Stimulated activated CD4-positive, alpha-beta T cell treated with anti-CD3 and anti-CD28 coated beads, TNF-alpha, amount 100 ng/mL, for 4 hours (primary cell): Measurements from ENCODE around the gene TBC1D28.
A peak's percentile ranks its signal among the peaks of the same experiment; 100 is the strongest.
"Not testable (repeated sequence)": the region's sequence is repeated elsewhere in the genome, so short reads cannot be mapped to it uniquely, and the experiment has no call there.

Source experiments
- DNase-seq, 3 experiments: peaks; one replicate each; pipeline ENCODE4 v3.0.0-alpha.2; 2020; ENCODE audit warnings: low read depth in 3 of 3

Gene TBC1D28

GRCh38 chr17:18644291-18644690, at the start of gene TBC1D28:
Gene TBC1D28 (minus strand): TSS chr17:18644391. CDS start chr17:18641352, 3,039 bp downstream.
- DNase-seq, result not testable (repeated sequence)

DNA sequence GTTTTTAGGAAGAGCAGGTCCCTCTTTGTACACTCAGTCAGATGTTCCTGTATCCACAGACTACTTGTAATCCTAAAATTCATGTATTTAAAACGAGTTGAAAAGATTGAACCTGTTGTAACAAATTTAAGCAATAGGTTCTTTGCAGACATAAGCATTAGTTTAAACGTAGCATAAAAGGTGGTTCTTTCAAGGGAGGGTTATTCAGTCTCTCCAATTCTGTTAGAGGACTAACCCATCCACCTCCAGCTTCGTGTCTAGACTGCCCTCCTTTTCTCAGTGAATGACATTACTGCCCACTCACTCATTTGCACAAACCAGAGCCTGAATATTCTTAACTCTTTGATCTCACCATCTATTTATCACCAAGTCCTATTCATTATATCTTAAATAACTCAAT, 38.5 kb upstream of the TBC1D28 start:
- DNase-seq, result not testable (repeated sequence)

GRCh38 chr17:18681767-18682571, 37.8 kb upstream of the TBC1D28 start, which contains the start of gene FOXO3B:
Gene FOXO3B (minus strand): TSS chr17:18682314. CDS start chr17:18681651, 663 bp downstream.
- peak; percentile 17 to 37 (median 33) for DNase-seq

DNA sequence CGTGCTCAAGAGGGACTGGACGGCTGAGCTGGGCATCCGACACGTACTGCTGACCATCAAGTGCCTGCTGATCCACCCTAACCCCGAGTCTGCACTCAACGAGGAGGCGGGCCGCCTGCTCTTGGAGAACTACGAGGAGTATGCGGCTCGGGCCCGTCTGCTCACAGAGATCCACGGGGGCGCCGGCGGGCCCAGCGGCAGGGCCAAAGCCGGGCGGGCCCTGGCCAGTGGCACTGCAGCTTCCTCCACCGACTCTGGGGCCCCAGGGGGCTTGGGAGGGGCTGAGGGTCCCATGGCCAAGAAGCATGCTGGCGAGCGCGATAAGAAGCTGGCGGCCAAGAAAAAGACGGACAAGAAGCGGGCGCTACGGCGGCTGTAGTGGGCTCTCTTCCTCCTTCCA, 33.2 kb upstream of the TBC1D28 start:
- not testable (repeated sequence) for DNase-seq

DNA sequence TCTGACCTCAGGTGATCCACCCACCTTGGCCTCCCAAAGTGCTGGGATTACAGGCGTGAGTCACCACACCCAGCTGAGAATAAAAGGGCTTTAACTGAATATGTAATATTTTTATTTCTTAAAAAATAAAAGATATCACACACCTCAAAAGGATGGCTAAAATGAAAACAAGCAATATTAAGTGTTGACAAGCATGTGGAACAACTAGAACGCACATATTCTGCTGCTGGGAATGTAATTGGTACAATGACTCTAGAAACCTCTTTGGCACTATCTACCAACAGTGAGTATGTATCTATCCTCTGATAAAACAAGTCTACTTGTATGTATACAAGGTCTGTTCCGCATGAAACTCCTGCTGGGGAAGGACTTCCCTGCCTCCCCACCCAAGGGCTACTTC, 32.7 kb upstream of the TBC1D28 start:
- DNase-seq, result not testable (repeated sequence)

DNA sequence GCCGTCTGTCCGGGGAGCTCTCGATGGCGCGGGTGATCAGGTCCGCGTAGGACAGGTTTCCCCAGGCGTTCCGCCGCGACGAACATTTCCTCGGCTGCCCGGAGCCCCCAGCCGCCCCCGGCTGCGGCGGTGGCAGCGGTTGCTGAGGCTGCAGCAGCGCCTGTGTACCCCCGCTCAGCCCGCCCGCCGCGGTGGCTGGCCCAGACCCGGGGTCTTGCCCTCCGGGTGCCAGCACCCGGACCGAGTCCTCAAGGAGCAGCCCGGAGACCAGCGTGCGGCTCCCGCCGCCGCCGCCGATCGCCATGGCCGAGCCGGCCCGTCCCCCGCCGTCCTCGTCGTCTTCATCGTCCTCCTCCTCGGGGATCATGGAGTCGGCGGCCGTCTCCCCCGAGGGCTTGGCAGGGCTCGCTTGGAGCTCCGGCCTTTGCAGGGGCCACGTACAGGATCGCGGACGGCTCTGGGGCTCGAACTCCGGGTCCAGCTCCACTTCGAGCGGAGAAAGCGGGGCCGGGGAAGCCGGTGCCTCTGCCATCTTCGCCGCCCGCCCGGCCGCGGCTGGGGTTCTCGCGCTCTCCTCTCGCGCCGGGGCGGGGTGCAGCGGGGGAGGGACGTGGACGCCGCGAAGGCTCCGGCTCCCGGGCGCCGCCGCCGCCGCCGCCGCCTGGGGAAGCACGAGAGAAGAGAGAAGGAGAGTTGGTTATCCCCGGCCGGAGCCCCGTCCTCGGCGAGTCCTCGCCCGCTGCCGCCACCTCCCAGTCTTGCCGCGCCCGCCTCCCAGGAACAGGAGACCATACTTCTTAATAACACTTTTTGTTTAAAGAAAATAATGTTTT, 28.4 kb upstream of the TBC1D28 start:
- not testable (repeated sequence) for DNase-seq

- not testable (repeated sequence) for DNase-seq
Measured at GRCh38 chr17:18668625-18669024, 24.4 kb upstream of the TBC1D28 start.

DNA sequence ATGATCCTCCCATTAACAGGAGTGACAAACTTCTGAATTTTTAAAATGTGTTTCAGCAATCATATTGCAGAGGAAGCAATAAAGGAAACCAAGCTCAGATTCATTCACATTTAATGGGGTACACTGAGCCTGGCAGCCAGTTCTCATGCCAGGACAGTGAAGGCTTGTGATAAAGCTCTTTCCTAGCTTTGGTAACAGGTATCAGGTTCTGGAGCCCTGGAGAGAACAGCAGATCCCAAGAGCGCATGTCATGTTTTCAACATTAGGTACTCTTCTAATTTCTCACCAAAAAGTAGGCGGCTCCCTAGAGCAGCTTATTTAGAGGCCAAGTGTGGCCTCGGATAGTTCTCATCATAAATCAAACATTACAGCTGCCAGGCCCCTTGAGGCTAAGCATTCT, 23.3 kb upstream of the TBC1D28 start:
- not testable (repeated sequence) for DNase-seq

GRCh38 chr17:18666326-18666725, 22.1 kb upstream of the TBC1D28 start:
- DNase-seq, result not testable (repeated sequence)

DNA sequence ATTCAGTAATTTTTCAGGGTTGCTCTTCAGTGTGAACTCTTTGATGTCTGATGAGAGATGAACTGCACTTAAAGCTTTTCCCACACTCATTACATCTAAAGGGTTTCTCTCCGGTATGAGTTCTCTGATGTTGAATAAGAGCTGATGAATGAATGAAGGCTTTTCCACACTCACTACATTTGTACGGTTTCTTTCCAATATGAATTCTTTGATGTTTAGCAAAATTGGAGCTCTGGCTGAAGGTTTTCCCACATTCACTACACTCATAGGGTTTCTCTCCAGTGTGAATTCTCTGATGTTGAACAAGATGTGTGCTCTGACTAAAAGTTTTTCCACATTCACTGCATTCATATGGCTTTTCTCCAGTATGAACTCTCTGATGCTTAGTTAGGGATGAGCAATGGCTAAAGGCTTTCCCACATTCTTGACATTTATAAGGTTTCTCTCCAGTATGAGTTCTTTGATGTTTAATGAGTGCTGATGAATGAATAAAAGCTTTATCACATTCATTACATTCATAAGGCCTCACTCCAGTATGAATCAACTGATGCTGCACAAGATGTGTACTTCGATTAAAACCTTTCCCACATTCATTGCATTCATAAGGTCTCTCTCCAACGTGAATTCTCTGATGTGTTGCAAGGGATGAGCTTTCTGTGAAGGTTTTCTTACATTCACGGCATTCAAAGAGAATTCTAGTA, 17.9 kb upstream of the TBC1D28 start:
- not testable (repeated sequence) for DNase-seq

- DNase-seq, result not testable (repeated sequence)
Measured at GRCh38 chr17:18650094-18650493, 5.9 kb upstream of the TBC1D28 start.

DNA sequence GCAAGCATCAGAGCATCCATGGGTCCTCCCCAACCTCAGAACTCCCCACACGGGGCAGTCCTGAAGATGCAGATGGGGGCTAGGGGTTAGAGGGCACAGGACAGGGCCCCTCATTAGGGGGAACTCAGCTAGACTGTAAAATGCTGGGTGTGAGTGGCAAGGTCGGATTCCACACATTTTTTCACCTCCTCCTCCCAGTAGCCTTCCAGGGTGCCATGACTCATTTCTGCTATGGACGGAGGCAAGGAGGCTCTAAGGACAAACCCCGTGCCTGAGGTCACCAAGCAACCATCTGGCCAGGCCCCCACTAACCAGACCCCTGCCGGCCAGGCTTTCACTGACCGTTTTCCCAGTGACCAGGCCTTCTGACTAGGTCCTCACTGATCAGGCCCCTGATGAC, 1.1 kb downstream of the TBC1D28 start:
- DNase-seq, result not testable (repeated sequence)

DNA sequence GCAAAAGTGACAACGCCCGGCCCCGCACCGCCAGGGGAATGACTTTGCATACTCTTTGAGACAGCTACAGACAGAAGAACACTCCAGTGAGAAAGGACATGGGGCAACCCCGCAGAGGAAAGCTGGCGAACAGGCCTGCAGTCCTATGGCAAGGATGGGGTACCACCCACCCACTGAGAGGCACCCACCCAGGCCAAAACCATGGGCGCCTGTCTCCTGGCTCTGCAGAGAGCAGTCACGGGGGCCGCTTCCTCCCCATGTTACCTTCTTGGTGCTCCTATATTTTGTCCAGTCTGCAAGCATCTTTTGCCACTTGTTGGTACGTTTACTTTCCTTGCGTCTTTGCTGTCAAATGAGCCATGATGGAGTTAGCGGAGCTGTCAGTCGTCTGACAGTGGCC, 5.8 kb downstream of the TBC1D28 start:
- DNase-seq, result not testable (repeated sequence)

GRCh38 chr17:18636237-18636636, 8.0 kb downstream of the TBC1D28 start:
- not testable (repeated sequence) for DNase-seq

GRCh38 chr17:18635773-18636172, 8.4 kb downstream of the TBC1D28 start:
- DNase-seq, result not testable (repeated sequence)

GRCh38 chr17:18634550-18635263, 9.5 kb downstream of the TBC1D28 start:
- DNase-seq, result not testable (repeated sequence)

- no peak for DNase-seq
Measured at GRCh38 chr17:18626152-18626870, 17.9 kb downstream of the TBC1D28 start.

DNA sequence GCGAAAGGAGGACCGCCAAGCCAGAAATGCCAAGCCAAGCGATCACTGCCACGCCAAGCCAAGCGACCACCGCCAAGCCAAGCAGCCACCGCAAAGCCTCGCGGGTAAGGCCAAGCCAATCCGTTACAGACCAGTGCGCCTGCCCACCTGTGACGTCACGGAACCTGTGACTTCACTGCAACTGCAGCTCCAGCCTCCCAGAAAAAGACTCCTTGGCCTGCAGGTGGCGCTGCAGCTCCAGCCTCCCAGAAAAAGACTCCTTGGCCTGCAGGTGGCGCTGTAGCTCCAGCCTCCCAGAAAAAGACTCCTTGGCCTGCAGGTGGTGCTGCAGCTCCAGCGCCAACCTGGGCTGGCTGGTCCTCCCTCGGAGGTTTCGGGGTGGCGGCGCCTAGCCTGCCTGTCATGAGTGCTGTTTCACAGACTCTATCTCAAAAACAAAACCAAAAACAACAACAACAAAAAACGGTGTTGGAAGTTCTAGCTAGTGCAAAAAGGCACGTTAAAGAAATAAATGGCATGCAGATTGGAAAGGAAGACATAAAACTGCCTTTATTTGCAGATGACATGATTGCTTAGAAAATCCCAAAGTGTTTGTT, 18.6 kb downstream of the TBC1D28 start:
- DNase-seq, result peak; percentile 89 to 93 (median 89)

DNA sequence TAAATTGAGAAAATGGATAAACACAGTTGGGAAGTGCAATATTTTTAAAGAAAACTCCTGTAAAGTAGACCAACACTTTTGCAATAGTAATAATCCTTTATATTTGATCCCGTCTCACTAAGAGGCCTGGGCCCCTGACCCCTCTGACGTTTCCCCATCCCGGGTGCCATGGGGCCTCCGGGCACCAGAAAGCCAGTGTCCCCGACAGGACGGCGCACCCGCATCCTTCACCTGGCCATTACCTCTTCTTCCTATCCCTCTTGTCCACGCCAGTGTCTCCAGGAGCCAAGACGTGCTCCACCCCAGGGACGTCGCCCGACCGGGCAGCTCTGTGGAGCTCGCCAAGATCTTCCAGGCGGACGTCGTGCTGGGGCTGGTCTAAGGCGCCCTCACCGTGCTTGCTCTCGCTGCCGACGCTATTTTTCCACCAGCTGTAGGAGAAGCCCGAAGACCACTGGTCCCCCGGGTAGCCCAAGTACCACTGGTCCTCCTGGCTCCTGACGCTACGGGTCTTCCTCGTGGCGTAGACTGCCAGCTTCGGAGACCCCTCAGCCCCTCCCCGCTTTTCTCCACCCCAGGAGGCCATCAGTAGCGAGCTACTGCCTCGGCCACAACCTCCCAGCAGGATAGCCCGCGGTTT, 19.2 kb downstream of the TBC1D28 start:
- peak in 1 of 3 experiments; percentile 18 for DNase-seq

GRCh38 chr17:18617613-18618012, 26.6 kb downstream of the TBC1D28 start:
- not testable (repeated sequence) for DNase-seq
